HG03066 (cell line): ENCODE results near the gene ADCK1.
"Not testable (repeated sequence)": the region's sequence is repeated elsewhere in the genome, so short reads cannot be mapped to it uniquely, and the experiment has no call there.

Experiments
- ATAC-seq: cut with Tn5 transposase; IDR thresholded peaks from one replicate; pipeline ENCODE4 v1.9.1; 2021; ENCODE audit warnings: low read depth; ENCODE audit not compliant: unreplicated experiment

ADCK1 gene

GRCh38 chr14:77805706-77806105 is 5.8 kb downstream of the ADCK1 start:
- no peak for ATAC-seq

- ATAC-seq = no peak
Measured at GRCh38 chr14:77808250-77808649, 8.3 kb downstream of the ADCK1 start.

GRCh38 chr14:77809011-77809410 is 9.1 kb downstream of the ADCK1 start:
- ATAC-seq = no peak

- ATAC-seq = no peak
Measured at GRCh38 chr14:77812028-77812427, 12.1 kb downstream of the ADCK1 start.

- not testable (repeated sequence) for ATAC-seq
Measured at GRCh38 chr14:77812682-77813081, 12.8 kb downstream of the ADCK1 start.

- ATAC-seq = no peak
Measured at GRCh38 chr14:77822307-77822706, 22.4 kb downstream of the ADCK1 start.

GRCh38 chr14:77822741-77823140 is 22.8 kb downstream of the ADCK1 start:
- ATAC-seq = no peak

GRCh38 chr14:77823378-77823777 is 23.5 kb downstream of the ADCK1 start:
- ATAC-seq = no peak

- no peak for ATAC-seq
Measured at GRCh38 chr14:77825895-77826519, 26.1 kb downstream of the ADCK1 start.

- ATAC-seq = no peak
Measured at GRCh38 chr14:77830692-77831091, 30.8 kb downstream of the ADCK1 start.

- ATAC-seq = no peak
Measured at GRCh38 chr14:77832297-77832696, 32.4 kb downstream of the ADCK1 start.

GRCh38 chr14:77837926-77838325 is 38.0 kb downstream of the ADCK1 start:
- no peak for ATAC-seq

- no peak for ATAC-seq
Measured at GRCh38 chr14:77838831-77839511, 39.1 kb downstream of the ADCK1 start.

GRCh38 chr14:77843195-77843594 is 43.3 kb downstream of the ADCK1 start:
- ATAC-seq = no peak

- no peak for ATAC-seq
Measured at GRCh38 chr14:77843651-77844050, 43.7 kb downstream of the ADCK1 start.

GRCh38 chr14:77844802-77845201 is 44.9 kb downstream of the ADCK1 start:
- ATAC-seq = no peak

GRCh38 chr14:77848031-77848430 is 48.1 kb downstream of the ADCK1 start:
- ATAC-seq = no peak

GRCh38 chr14:77849711-77850110 is 49.8 kb downstream of the ADCK1 start:
- ATAC-seq = no peak

- ATAC-seq = no peak
Measured at GRCh38 chr14:77853919-77854318, 54.0 kb downstream of the ADCK1 start.

GRCh38 chr14:77856941-77857340 is 57.0 kb downstream of the ADCK1 start:
- ATAC-seq = no peak

GRCh38 chr14:77859934-77860570 is 60.1 kb downstream of the ADCK1 start:
- ATAC-seq = no peak

GRCh38 chr14:77861201-77861600 is 61.3 kb downstream of the ADCK1 start:
- ATAC-seq = no peak
